GM12873 (cell line): ENCODE measurements around the gene NSUN4.
A peak's percentile ranks its signal among the peaks of the same experiment; 100 is the strongest.

Experiments
- TF ChIP-seq, protein P1 (sequence below): IDR thresholded peaks from 2 replicates; pipeline ENCODE4 v1.5.1; 2012; ENCODE audit warnings: low read depth, mild to moderate bottlenecking, moderate library complexity, low read length, control low read depth; ENCODE audit not compliant: insufficient read depth; ENCODE audit errors: missing control alignments

Gene NSUN4

DNA sequence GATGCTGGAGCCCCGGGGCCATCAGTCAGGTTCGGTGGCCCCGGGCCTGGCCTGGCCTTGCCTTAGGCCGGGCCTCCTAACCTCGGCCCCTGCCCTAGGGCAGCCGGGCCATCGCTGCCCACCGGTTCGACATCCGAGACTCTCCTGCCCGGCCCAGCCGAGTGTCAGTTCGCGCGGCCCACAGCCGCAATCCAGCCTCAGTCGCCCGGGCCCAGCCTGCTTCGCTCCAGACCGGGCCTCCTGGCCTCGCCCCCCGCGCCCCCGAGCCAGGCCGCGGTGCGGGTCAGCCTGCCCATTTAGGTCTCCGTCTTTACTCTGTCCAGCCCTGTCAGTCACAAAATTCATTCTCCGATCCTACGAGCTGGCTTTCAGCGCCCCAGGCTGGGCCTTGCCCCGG is 38.0 kb upstream of the NSUN4 start:
- TF ChIP-seq, protein P1, sequence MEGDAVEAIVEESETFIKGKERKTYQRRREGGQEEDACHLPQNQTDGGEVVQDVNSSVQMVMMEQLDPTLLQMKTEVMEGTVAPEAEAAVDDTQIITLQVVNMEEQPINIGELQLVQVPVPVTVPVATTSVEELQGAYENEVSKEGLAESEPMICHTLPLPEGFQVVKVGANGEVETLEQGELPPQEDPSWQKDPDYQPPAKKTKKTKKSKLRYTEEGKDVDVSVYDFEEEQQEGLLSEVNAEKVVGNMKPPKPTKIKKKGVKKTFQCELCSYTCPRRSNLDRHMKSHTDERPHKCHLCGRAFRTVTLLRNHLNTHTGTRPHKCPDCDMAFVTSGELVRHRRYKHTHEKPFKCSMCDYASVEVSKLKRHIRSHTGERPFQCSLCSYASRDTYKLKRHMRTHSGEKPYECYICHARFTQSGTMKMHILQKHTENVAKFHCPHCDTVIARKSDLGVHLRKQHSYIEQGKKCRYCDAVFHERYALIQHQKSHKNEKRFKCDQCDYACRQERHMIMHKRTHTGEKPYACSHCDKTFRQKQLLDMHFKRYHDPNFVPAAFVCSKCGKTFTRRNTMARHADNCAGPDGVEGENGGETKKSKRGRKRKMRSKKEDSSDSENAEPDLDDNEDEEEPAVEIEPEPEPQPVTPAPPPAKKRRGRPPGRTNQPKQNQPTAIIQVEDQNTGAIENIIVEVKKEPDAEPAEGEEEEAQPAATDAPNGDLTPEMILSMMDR = no peak

DNA sequence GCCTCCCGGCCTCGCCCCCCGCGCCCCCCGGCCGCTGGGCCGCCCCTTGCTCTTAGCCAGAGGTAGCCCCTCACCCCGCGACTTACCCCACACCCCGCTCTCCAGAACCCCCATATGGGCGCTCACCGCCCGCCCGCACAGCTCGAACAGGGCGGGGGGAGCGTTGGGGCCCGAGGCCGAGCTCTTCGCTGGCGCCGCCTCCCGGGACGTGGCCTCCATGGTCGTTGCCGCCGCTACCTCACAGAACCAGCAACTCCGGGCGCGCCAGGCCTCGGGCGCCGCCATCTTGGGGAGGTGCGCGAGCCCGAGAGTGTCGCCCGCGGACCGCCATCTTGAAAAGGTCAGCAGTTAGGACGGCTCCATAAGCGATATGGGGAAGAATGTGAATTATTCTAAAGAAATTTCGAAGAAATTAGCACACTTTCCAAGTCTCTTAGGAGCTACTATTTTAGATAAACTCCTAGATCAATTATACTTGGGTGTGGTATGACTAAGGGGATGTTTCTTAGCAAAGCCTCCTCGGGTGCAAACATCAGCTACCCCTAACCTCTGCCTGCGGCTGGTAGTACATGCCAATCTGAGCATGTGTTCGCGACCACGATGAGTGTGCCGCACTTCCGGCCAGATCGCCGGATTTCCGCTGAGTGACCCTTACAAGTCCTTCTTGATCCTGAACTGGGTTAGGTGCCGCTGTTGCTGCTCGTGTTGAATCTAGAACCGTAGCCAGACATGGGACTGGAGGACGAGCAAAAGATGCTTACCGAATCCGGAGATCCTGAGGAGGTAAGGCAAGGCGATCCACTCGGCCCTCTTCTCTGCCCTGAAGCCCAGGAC is 37.4 kb upstream of the NSUN4 start, which contains the start of the genes LRRC41 and UQCRH:
Gene LRRC41, minus strand, starts transcription at position 579 of the 834 bp plus-strand sequence. Its CDS starts 294 bp downstream, at position 285.
Gene UQCRH, plus strand, starts transcription at position 661 of the 834 bp plus-strand sequence. Its CDS starts 69 bp downstream, at position 730.
- TF ChIP-seq, protein P1 = peak; percentile 10

DNA sequence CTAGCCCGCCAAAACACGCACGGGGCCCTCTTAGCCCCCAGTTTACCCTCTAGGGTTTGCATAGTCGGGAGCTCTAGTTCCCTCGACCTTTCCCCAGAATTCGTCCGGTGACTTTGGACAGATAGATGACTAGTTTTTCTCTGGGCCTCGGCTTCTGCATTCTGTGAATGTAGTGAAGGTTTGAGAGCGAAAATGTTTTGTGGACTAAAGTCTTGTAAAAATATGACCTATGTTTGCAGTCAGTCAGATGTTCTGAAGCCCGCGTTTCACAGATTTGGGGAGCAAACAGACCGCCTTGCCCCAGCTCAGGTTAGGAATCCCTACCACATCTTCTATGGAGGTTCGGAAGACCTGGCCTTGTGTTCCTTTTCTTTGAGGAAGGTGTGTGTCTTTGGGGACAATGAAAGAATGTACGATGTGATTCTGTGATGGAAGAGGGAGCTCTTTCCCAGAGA is 36.7 kb upstream of the NSUN4 start:
- TF ChIP-seq, protein P1 = no peak

DNA sequence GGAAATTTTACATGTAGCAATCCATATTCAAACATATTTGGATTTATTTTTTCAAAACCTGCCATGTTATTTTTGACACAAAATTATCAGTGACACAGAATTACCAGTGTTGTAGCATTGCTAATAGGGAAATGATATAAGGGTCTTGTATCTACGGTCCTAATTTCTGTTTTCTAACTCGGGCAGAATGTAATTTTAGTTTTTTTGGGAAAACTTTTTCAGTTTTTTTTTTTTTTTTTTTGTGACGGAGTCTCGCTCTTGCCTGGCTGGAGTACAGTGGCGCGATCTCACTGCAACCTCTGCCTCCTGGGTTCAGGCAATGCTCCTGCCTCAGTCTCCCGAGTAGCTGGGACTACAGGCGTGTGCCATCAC is 34.5 kb upstream of the NSUN4 start:
- TF ChIP-seq, protein P1 = no peak

DNA sequence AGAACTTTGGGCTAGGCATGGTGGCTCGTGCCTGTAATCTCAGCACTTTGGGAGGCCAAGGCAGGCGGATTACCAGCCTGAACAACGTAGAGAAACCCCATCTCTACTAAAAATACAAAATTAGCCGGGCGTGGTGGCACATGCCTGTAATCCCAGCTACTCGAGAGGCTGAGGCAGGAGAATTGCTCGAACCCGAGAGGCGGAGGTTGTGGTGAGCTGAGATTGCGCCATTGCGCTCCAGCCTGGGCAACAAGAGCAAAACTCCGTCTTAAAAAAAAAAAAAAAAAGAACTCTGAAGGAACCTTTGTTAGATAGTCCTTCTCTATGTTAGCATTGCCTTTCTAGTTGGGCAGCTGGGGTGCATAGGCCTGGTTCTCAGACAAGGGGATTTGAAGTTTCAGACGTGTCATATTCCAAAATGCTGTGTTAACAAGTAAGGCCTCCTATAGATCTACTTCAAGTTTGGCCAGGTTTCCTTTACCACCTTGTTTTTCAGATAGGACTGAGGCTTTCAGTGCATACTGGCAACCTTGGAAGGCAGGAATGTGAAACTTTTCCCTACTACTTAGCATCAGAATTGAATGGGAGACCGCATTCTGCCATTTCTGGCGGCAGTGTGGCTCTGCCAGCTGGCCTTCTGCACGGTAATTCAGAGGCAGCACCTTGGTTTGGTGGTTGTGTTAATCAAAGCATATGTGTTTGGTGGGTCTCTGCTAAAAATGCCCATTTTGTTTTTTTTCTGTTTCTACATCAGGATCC is 31.0 kb upstream of the NSUN4 start:
- TF ChIP-seq, protein P1 = no peak

DNA sequence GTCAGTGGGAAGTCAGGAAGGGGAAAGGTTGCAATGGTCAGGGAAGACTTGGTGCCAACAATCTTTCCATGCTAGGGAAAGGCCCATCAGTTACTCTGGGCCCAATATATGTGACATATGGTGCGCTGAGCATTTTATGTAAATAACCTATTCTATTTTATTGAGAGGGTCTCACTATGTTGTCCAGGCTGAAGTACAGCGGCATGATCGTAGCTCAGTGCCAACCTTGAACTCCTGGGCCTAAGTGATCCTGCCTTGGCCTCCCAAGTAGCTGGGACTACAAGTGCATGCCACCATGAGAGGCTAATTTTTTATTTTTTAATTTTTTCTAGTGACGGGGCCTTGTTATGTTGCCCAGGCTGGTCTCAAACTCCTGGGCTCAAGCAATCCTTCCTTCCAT is 30.3 kb upstream of the NSUN4 start:
- TF ChIP-seq, protein P1 = no peak
